ENCODE measurements around the gene ABTB2.

ABTB2 gene

GRCh38 chr11:34205326-34206035 lies 152.3 kb downstream of the ABTB2 start:
- no peak for DNase-seq

GRCh38 chr11:34204396-34205279 lies 153.2 kb downstream of the ABTB2 start:
- DNase-seq: no peak

GRCh38 chr11:34203377-34203871 lies 154.4 kb downstream of the ABTB2 start:
- no peak for DNase-seq

GRCh38 chr11:34201129-34201528 lies 156.7 kb downstream of the ABTB2 start:
- DNase-seq: no peak

- no peak for DNase-seq
These were observed 158.3 kb downstream of the ABTB2 start for GRCh38 chr11:34199525-34199924.

GRCh38 chr11:34198523-34198922 lies 159.3 kb downstream of the ABTB2 start:
- DNase-seq: no peak

GRCh38 chr11:34197256-34197655 lies 160.6 kb downstream of the ABTB2 start:
- no peak for DNase-seq

GRCh38 chr11:34194576-34195335 lies 163.1 kb downstream of the ABTB2 start:
- DNase-seq: no peak

- no peak for DNase-seq
These were observed 165.1 kb downstream of the ABTB2 start for GRCh38 chr11:34192481-34193401.

GRCh38 chr11:34191578-34191977 lies 166.2 kb downstream of the ABTB2 start:
- no peak for DNase-seq

GRCh38 chr11:34190192-34191139 lies 167.3 kb downstream of the ABTB2 start:
- DNase-seq: no peak

GRCh38 chr11:34189191-34189590 lies 168.6 kb downstream of the ABTB2 start:
- no peak for DNase-seq

GRCh38 chr11:34188181-34188580 lies 169.6 kb downstream of the ABTB2 start:
- DNase-seq: no peak

- DNase-seq: no peak
These were observed 171.6 kb downstream of the ABTB2 start for GRCh38 chr11:34185926-34186841.

- DNase-seq: no peak
These were observed 173.2 kb downstream of the ABTB2 start for GRCh38 chr11:34184505-34185015.

- DNase-seq: no peak
These were observed 173.9 kb downstream of the ABTB2 start for GRCh38 chr11:34183848-34184391.

GRCh38 chr11:34182921-34183685 lies 174.7 kb downstream of the ABTB2 start:
- no peak for DNase-seq

- DNase-seq: no peak
These were observed 175.4 kb downstream of the ABTB2 start for GRCh38 chr11:34182425-34182824.

Data from stimulated activated CD4-positive, alpha-beta T cell treated with anti-CD3 and anti-CD28 coated beads, Interleukin-4, amount 100 ng/mL, for 24 hours (primary cell).